PC-9 (cell line): ENCODE measurements around the gene SHISA3. TPM values are rescaled to one million over a fixed set of nuclear protein-coding genes. Genes with fewer than 3 reads are reported as not detected.

Source experiments
- BruUV-seq: library from RNA; stranded (reverse); fragments of 400-500 nt; replicated peaks from 2 replicates; lab custom pipeline; 2021; lab: Mats Ljungman, UMichigan
- CTCF ChIA-PET: fragments of 300-600 bp; sonication (Branson Sonifier 250); formaldehyde crosslinking; loops from one replicate; lab custom pipeline; 2022; ENCODE audit warnings: antibody characterized with exemption; lab: Charles Lee
- POLR2A ChIA-PET: fragments of 300-600 bp; sonication (Branson Sonifier 250); formaldehyde crosslinking; loops from one replicate; lab custom pipeline; 2022; ENCODE audit warnings: antibody characterized with exemption; ENCODE audit not compliant: unreplicated experiment; lab: Charles Lee
- DNase-seq, 2 experiments: peaks; one replicate each; pipeline versions ENCODE4 v3.0.0 to v3.0.0-alpha.2; 2015 to 2022; ENCODE audit warnings: mixed read lengths in 1 of 2
- H2AFZ ChIP-seq: fragments of 200-600 bp; sonication (generic); 2 replicates; pipeline ENCODE4 v1.8.1; 2017; ENCODE audit warnings: antibody characterized with exemption
- H3F3A ChIP-seq: fragments of 200-600 bp; sonication (generic); 2 replicates; pipeline ENCODE4 v1.8.1; 2017; ENCODE audit warnings: antibody characterized with exemption, mild to moderate bottlenecking, low read depth; ENCODE audit not compliant: insufficient read depth
- H3K27ac ChIP-seq: fragments of 200-600 bp; sonication (generic); 2 replicates; pipeline ENCODE4 v1.6.1; 2016; ENCODE audit warnings: mixed run types
- H3K27me3 ChIP-seq: fragments of 200-600 bp; sonication (generic); 2 replicates; pipeline ENCODE4 v1.6.1; 2016; ENCODE audit warnings: low read depth, mixed run types; ENCODE audit not compliant: insufficient read depth
- H3K36me3 ChIP-seq: fragments of 200-600 bp; sonication (generic); 2 replicates; pipeline ENCODE4 v1.6.1; 2016; ENCODE audit warnings: low read depth, mixed run types
- H3K4me1 ChIP-seq: fragments of 200-600 bp; sonication (generic); replicated peaks from 2 replicates; pipeline ENCODE4 v1.6.1; 2016; ENCODE audit warnings: mixed run types; ENCODE audit not compliant: insufficient read depth
- H3K4me2 ChIP-seq: fragments of 200-600 bp; sonication (generic); 2 replicates; pipeline ENCODE4 v1.6.1; 2017; ENCODE audit warnings: mixed run types
- H3K4me3 ChIP-seq: fragments of 200-600 bp; sonication (generic); 2 replicates; pipeline ENCODE4 v1.6.1; 2016; ENCODE audit warnings: mixed run types
- H3K79me2 ChIP-seq: fragments of 200-600 bp; sonication (generic); 2 replicates; pipeline ENCODE4 v1.6.1; 2017; ENCODE audit warnings: low read depth, mixed run types
- H3K9me2 ChIP-seq: fragments of 200-600 bp; sonication (generic); 2 replicates; pipeline ENCODE4 v1.8.1; 2017; ENCODE audit warnings: mild to moderate bottlenecking; ENCODE audit not compliant: insufficient read depth
- H3K9me3 ChIP-seq: fragments of 200-600 bp; sonication (generic); 2 replicates; pipeline ENCODE4 v1.8.1; 2016; ENCODE audit warnings: low read depth; ENCODE audit not compliant: insufficient read depth
- H4K20me1 ChIP-seq: fragments of 200-600 bp; sonication (generic); 2 replicates; pipeline ENCODE4 v1.8.1; 2017; ENCODE audit not compliant: insufficient read depth
- CTCF ChIP-seq: fragments of 200-600 bp; sonication (generic); conservative IDR thresholded peaks from 2 replicates; pipeline ENCODE4 v1.6.1; 2017; ENCODE audit warnings: mixed run types, antibody characterized with exemption, mild to moderate bottlenecking, moderate library complexity
- EZH2 ChIP-seq: fragments of 200-600 bp; sonication (generic); IDR thresholded peaks from 2 replicates; pipeline ENCODE4 v1.8.0; 2017; ENCODE audit warnings: antibody characterized with exemption, low read depth
- intact Hi-C: fragments of 100-400 bp; cut with micrococcal nuclease; formaldehyde crosslinking; loops from one replicate; pipeline ENCODE4 v1.10.0; 2022; ENCODE audit not compliant: unreplicated experiment
- total RNA-seq: library from RNA; stranded (reverse); gene quantifications from 2 replicates; pipeline ENCODE4 v1.2.3, GENCODE V29; 2021

SHISA3 gene
- total RNA-seq, 1 experiment from 2014 or later: not detected

- no peaks in the 10 kb centered on the region for H3K36me3 ChIP-seq
- no peaks in the 10 kb centered on the region for H3K4me1 ChIP-seq
- no peak for DNase-seq
- no peaks in the 10 kb centered on the region for H3K9me3 ChIP-seq
- H2AFZ ChIP-seq: no peak overlapping the region
- intact Hi-C loops: no loop called here
- H3F3A ChIP-seq: no peaks in the 10 kb centered on the region
- TF ChIP-seq CTCF: no peak
- no peak for TF ChIP-seq EZH2
- H3K9me2 ChIP-seq: no peaks in the 10 kb centered on the region
- no peak overlapping the region for H3K27ac ChIP-seq
- BruUV-seq: no TSS peak
- CTCF ChIA-PET: no interaction called here
- H3K79me2 ChIP-seq: no peaks in the 10 kb centered on the region
- no peak overlapping the region for H3K4me3 ChIP-seq
- H3K27me3 ChIP-seq: peaks cover 10% of the 10 kb centered on the region
- POLR2A ChIA-PET: no interaction called here
- H3K4me2 ChIP-seq: no peak overlapping the region
- no peaks in the 10 kb centered on the region for H4K20me1 ChIP-seq
Observed at GRCh38 chr4:42392436-42392835, 4.9 kb upstream of the SHISA3 start.

GRCh38 chr4:42395595-42395994, 1.7 kb upstream of the SHISA3 start:
- no peaks in the 10 kb centered on the region for H3F3A ChIP-seq
- H3K36me3 ChIP-seq: no peaks in the 10 kb centered on the region
- no peaks in the 10 kb centered on the region for H3K9me3 ChIP-seq
- no peak overlapping the region for H3K4me2 ChIP-seq
- no peak overlapping the region for H3K27ac ChIP-seq
- peaks cover 16% of the 10 kb centered on the region for H3K27me3 ChIP-seq
- BruUV-seq: no TSS peak
- CTCF ChIA-PET: no interaction called here
- TF ChIP-seq EZH2 (no peak), CTCF (no peak)
- H4K20me1 ChIP-seq: no peaks in the 10 kb centered on the region
- intact Hi-C loops: no loop called here
- no peaks in the 10 kb centered on the region for H3K4me1 ChIP-seq
- no peak overlapping the region for H3K4me3 ChIP-seq
- POLR2A ChIA-PET: no interaction called here
- H2AFZ ChIP-seq: no peak overlapping the region
- H3K9me2 ChIP-seq: no peaks in the 10 kb centered on the region
- no peak for DNase-seq
- no peaks in the 10 kb centered on the region for H3K79me2 ChIP-seq

- no peak for DNase-seq
Observed at GRCh38 chr4:42396361-42396751, 932 bp upstream of the SHISA3 start.

GRCh38 chr4:42397635-42398170, 415 bp downstream of the SHISA3 start:
- CTCF ChIA-PET: no interaction called here
- Histone ChIP-seq H4K20me1 (no peaks in the 10 kb centered on the region; the same call in 1 of the 2 replicates), H3K27ac (no peak overlapping the region), H2AFZ (no peak overlapping the region), H3K79me2 (no peaks in the 10 kb centered on the region), H3K9me2 (no peaks in the 10 kb centered on the region), H3F3A (no peaks in the 10 kb centered on the region), H3K36me3 (no peaks in the 10 kb centered on the region), H3K27me3 (peaks cover 24% of the 10 kb centered on the region), H3K4me3 (no peak overlapping the region), H3K9me3 (no peaks in the 10 kb centered on the region), H3K4me2 (no peak overlapping the region), H3K4me1 (no peaks in the 10 kb centered on the region)
- intact Hi-C loops: no loop called here
- no peak for DNase-seq
- TF ChIP-seq EZH2 (no peak), CTCF (no peak)
- BruUV-seq: no TSS peak
- POLR2A ChIA-PET: no interaction called here

More at GRCh38 chr4:42396361-42396751, 932 bp upstream of the SHISA3 start:
- H3F3A ChIP-seq: no peaks in the 10 kb centered on the region
- H3K9me3 ChIP-seq: no peaks in the 10 kb centered on the region
- H4K20me1 ChIP-seq: no peaks in the 10 kb centered on the region
- no peak overlapping the region for H3K27ac ChIP-seq
- no peaks in the 10 kb centered on the region for H3K4me1 ChIP-seq
- H3K27me3 ChIP-seq: peaks cover 24% of the 10 kb centered on the region
- no peaks in the 10 kb centered on the region for H3K9me2 ChIP-seq
- POLR2A ChIA-PET: no interaction called here
- no peaks in the 10 kb centered on the region for H3K79me2 ChIP-seq
- H2AFZ ChIP-seq: no peak overlapping the region
- intact Hi-C loops: no loop called here
- BruUV-seq: no TSS peak
- TF ChIP-seq EZH2: no peak
- H3K36me3 ChIP-seq: no peaks in the 10 kb centered on the region
- CTCF ChIA-PET: no interaction called here
- H3K4me3 ChIP-seq: no peak overlapping the region
- H3K4me2 ChIP-seq: no peak overlapping the region
